Measurements from ENCODE around the gene DISC1.

DNA sequence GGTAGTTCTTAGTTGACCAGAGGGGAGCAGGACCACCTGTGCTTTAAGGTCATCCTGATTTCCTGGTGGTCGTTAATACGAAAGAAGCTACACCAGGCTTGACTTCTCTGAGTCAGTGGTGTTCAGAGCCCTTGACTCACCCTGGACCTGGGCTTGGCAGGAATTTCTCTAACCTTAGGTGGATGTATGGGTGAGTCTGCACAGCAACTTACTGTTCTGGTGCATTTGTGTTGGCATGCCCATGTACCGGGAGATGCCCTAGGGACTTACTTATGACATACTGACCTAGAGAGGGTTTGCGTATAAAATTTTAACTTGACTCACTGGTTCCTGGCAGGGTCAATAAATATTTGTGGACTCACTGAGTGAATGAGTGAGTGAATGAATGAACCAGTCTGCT, 304.6 kb downstream of the DISC1 start:
- TF ChIP-seq, protein P1, sequence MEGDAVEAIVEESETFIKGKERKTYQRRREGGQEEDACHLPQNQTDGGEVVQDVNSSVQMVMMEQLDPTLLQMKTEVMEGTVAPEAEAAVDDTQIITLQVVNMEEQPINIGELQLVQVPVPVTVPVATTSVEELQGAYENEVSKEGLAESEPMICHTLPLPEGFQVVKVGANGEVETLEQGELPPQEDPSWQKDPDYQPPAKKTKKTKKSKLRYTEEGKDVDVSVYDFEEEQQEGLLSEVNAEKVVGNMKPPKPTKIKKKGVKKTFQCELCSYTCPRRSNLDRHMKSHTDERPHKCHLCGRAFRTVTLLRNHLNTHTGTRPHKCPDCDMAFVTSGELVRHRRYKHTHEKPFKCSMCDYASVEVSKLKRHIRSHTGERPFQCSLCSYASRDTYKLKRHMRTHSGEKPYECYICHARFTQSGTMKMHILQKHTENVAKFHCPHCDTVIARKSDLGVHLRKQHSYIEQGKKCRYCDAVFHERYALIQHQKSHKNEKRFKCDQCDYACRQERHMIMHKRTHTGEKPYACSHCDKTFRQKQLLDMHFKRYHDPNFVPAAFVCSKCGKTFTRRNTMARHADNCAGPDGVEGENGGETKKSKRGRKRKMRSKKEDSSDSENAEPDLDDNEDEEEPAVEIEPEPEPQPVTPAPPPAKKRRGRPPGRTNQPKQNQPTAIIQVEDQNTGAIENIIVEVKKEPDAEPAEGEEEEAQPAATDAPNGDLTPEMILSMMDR (conservative IDR thresholded peaks at IDR 0.05; ENCODE audit: low read depth in 2 of 2): no peak
- TF ChIP-seq EZH2 (IDR thresholded peaks at IDR 0.05; ENCODE audit: low read depth, unreplicated experiment): no peak
- no peak for TF ChIP-seq STAT1 (IDR thresholded peaks at IDR 0.05; ENCODE audit: unreplicated experiment)
- no peak for TF ChIP-seq POLR2AphosphoS5 (IDR thresholded peaks at IDR 0.05; ENCODE audit: low read depth)
- no peak for TF ChIP-seq EZH2phosphoT487 (IDR thresholded peaks at IDR 0.05; ENCODE audit: unreplicated experiment)
- TF ChIP-seq JUNB (IDR thresholded peaks at IDR 0.05; ENCODE audit: unreplicated experiment): no peak
- TF ChIP-seq, protein P2, sequence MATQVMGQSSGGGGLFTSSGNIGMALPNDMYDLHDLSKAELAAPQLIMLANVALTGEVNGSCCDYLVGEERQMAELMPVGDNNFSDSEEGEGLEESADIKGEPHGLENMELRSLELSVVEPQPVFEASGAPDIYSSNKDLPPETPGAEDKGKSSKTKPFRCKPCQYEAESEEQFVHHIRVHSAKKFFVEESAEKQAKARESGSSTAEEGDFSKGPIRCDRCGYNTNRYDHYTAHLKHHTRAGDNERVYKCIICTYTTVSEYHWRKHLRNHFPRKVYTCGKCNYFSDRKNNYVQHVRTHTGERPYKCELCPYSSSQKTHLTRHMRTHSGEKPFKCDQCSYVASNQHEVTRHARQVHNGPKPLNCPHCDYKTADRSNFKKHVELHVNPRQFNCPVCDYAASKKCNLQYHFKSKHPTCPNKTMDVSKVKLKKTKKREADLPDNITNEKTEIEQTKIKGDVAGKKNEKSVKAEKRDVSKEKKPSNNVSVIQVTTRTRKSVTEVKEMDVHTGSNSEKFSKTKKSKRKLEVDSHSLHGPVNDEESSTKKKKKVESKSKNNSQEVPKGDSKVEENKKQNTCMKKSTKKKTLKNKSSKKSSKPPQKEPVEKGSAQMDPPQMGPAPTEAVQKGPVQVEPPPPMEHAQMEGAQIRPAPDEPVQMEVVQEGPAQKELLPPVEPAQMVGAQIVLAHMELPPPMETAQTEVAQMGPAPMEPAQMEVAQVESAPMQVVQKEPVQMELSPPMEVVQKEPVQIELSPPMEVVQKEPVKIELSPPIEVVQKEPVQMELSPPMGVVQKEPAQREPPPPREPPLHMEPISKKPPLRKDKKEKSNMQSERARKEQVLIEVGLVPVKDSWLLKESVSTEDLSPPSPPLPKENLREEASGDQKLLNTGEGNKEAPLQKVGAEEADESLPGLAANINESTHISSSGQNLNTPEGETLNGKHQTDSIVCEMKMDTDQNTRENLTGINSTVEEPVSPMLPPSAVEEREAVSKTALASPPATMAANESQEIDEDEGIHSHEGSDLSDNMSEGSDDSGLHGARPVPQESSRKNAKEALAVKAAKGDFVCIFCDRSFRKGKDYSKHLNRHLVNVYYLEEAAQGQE (IDR thresholded peaks at IDR 0.05; ENCODE audit: unreplicated experiment): no peak
